Left colon (tissue), 2 donors: Measurements from ENCODE around the gene RBL2. TPM values are rescaled to one million over a fixed set of nuclear protein-coding genes. Genes with fewer than 3 reads are reported as not detected.
"Not testable (repeated sequence)": the region's sequence is repeated elsewhere in the genome, so short reads cannot be mapped to it uniquely, and the experiment has no call there.

Source experiments
- ATAC-seq: fragments of 200-7000 bp; cut with Tn5 transposase; one replicate; pipeline ENCODE4 v1.9.1; 2020; ENCODE audit warnings: mild to moderate bottlenecking, moderate library complexity
- DNase-seq, 2 donors: peaks; one replicate each; pipeline ENCODE4 v3.0.0-alpha.2; 2020
- intact Hi-C, 2 donors: fragments of 100-400 bp; cut with DNase I in 1 of 2; cut with micrococcal nuclease in 1 of 2; formaldehyde crosslinking; loops; one replicate each; pipeline versions ENCODE4 v1.11.2 to v1.14.0; 2022; cut with DNase I, micrococcal nuclease
- long read RNA-seq: library from polyadenylated mRNA; unstranded; transcript quantifications from one replicate; pipeline ENCODE4 v2.0.0, GENCODE V29; 2021
- total RNA-seq, 2 donors: library from RNA; stranded (reverse); fragmentation: NEBNext Ultra II Directional; extraction: Animal tissue kit (Norgen Biotek cat#: 25700); gene quantifications; one replicate each; pipeline ENCODE4 v1.2.1, GENCODE V29; 2021
- donor health status: DM: no; HTN: no; CAD: no.
- donor health status: DM: yes; HTN: yes; CAD: no.

The RBL2 gene
- 10 to 100 TPM; 48.5 to 63.2 TPM for total RNA-seq
- long read RNA-seq, full-length matches to known transcripts: 36 of 79 reads
- long read RNA-seq, partial matches to known transcripts: 28 of 79 reads
- long read RNA-seq, other reads (novel, unspliced or antisense): 15 of 79 reads

- ATAC-seq (peak; percentile 89), DNase-seq (peak; percentile 84 to 89)
- intact Hi-C loops: no loop called here
These were observed at the start of gene RBL2 for GRCh38 chr16:53434377-53435065. Gene RBL2 (plus strand): TSS chr16:53434471. CDS start chr16:53434557, 86 bp downstream.

- DNase-seq, intact Hi-C loops, ATAC-seq: not testable (repeated sequence)
These were observed 49.7 kb upstream of the RBL2 start for GRCh38 chr16:53384610-53385009.

- no peak for ATAC-seq
- intact Hi-C loops: no loop called here
- no peak for DNase-seq
These were observed 29.3 kb upstream of the RBL2 start for GRCh38 chr16:53404959-53405358.

GRCh38 chr16:53412549-53412948 lies 21.7 kb upstream of the RBL2 start:
- intact Hi-C loops: no loop called here
- DNase-seq: no peak
- ATAC-seq: no peak

- intact Hi-C loops: no loop called here
- ATAC-seq (no peak), DNase-seq (no peak)
These were observed 20.4 kb upstream of the RBL2 start for GRCh38 chr16:53413864-53414263.

- DNase-seq (no peak), ATAC-seq (no peak)
- intact Hi-C loops: no loop called here
These were observed 19.9 kb upstream of the RBL2 start for GRCh38 chr16:53414381-53414780.

- peak; percentile 36 for ATAC-seq
- no peak for DNase-seq
- intact Hi-C loops: no loop called here
These were observed 18.8 kb upstream of the RBL2 start for GRCh38 chr16:53415504-53415903.

GRCh38 chr16:53417011-53417410 lies 17.3 kb upstream of the RBL2 start:
- ATAC-seq: no peak
- no peak for DNase-seq
- intact Hi-C loops: no loop called here

- DNase-seq (no peak), ATAC-seq (no peak)
- intact Hi-C loops: no loop called here
These were observed 16.3 kb upstream of the RBL2 start for GRCh38 chr16:53417976-53418375.

GRCh38 chr16:53419383-53419709 lies 14.9 kb upstream of the RBL2 start:
- DNase-seq, intact Hi-C loops, ATAC-seq: not testable (repeated sequence)

GRCh38 chr16:53421248-53421647 lies 13.0 kb upstream of the RBL2 start:
- no peak for ATAC-seq
- DNase-seq: no peak
- intact Hi-C loops: no loop called here

GRCh38 chr16:53423968-53424367 lies 10.3 kb upstream of the RBL2 start:
- ATAC-seq, DNase-seq, intact Hi-C loops: not testable (repeated sequence)

GRCh38 chr16:53428681-53429080 lies 5.6 kb upstream of the RBL2 start:
- ATAC-seq (no peak), DNase-seq (no peak)
- intact Hi-C loops: no loop called here

GRCh38 chr16:53429221-53429943 lies 4.9 kb upstream of the RBL2 start:
- peak in 1 of 2 donors; percentile 17 for DNase-seq
- no peak for ATAC-seq
- intact Hi-C loops: no loop called here

GRCh38 chr16:53430363-53430762 lies 3.9 kb upstream of the RBL2 start:
- DNase-seq (no peak), ATAC-seq (no peak)
- intact Hi-C loops: no loop called here

- intact Hi-C loops: no loop called here
- DNase-seq (no peak), ATAC-seq (no peak)
These were observed 762 bp upstream of the RBL2 start for GRCh38 chr16:53433509-53433908.

GRCh38 chr16:53433930-53434376 lies 318 bp upstream of the RBL2 start:
- peak; percentile 4 for ATAC-seq
- DNase-seq: no peak
- intact Hi-C loops: no loop called here

GRCh38 chr16:53435066-53435688 lies 906 bp downstream of the RBL2 start:
- intact Hi-C loops: no loop called here
- peak; percentile 70 to 84 for DNase-seq
- ATAC-seq: peak; percentile 90

GRCh38 chr16:53440125-53440524 lies 5.9 kb downstream of the RBL2 start:
- ATAC-seq: no peak
- intact Hi-C loops: loop anchor here in 1 of 2 donors (10.0 kb wide), 1 partner anchor 55 kb away; no protein-coding TSS in a partner anchor

GRCh38 chr16:53445534-53445933 lies 11.3 kb downstream of the RBL2 start:
- intact Hi-C loops: loop anchor here in 1 of 2 donors (10.0 kb wide), 1 partner anchor 49 kb away; no protein-coding TSS in a partner anchor
- DNase-seq (no peak), ATAC-seq (no peak)

More at GRCh38 chr16:53440125-53440524, 5.9 kb downstream of the RBL2 start:
- no peak for DNase-seq
